ENCODE data around the gene ATRAID.
A peak's percentile ranks its signal among the peaks of the same experiment; 100 is the strongest.

Gene ATRAID

GRCh38 chr2:27214941-27215340, 3.1 kb downstream of the ATRAID start:
- Histone ChIP-seq H3K27me3 (replicated peaks) (no peaks in the 10 kb centered on the region), H3K4me3 (ENCODE audit: low read depth, low read length) (no peak overlapping the region), H3K27ac (no peak overlapping the region), H3K36me3 (replicated peaks) (peaks cover 3% of the 10 kb centered on the region)
- no peak for DNase-seq
- in situ Hi-C loops (cut with HindIII; ENCODE audit: low pct_ligation_motif_present, low sequenced_read_pairs), result no loop called here
- TF ChIP-seq, protein P1, sequence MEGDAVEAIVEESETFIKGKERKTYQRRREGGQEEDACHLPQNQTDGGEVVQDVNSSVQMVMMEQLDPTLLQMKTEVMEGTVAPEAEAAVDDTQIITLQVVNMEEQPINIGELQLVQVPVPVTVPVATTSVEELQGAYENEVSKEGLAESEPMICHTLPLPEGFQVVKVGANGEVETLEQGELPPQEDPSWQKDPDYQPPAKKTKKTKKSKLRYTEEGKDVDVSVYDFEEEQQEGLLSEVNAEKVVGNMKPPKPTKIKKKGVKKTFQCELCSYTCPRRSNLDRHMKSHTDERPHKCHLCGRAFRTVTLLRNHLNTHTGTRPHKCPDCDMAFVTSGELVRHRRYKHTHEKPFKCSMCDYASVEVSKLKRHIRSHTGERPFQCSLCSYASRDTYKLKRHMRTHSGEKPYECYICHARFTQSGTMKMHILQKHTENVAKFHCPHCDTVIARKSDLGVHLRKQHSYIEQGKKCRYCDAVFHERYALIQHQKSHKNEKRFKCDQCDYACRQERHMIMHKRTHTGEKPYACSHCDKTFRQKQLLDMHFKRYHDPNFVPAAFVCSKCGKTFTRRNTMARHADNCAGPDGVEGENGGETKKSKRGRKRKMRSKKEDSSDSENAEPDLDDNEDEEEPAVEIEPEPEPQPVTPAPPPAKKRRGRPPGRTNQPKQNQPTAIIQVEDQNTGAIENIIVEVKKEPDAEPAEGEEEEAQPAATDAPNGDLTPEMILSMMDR (IDR thresholded peaks at IDR 0.05; ENCODE audit: low read depth, low read length, missing control alignments), result no peak

GRCh38 chr2:27216416-27217137, 4.7 kb downstream of the ATRAID start:
- DNase-seq, result no peak
- in situ Hi-C loops (cut with HindIII; ENCODE audit: low pct_ligation_motif_present, low sequenced_read_pairs), result no loop called here

GRCh38 chr2:27217173-27218121, 5.6 kb downstream of the ATRAID start, which contains the start of gene CAD:
Gene CAD, plus strand, starts transcription at chr2:27217369. Its CDS starts 183 bp downstream, at chr2:27217552.
- peak; percentile 77 for DNase-seq
- peak within 1 kb of the TSS; percentile 69 for H3K27ac ChIP-seq
- peak within 1 kb of the TSS; percentile 90 for H3K4me3 ChIP-seq (ENCODE audit: low read depth, low read length)
- H3K27me3 ChIP-seq (replicated peaks), result no peaks in the 10 kb centered on the region
- H3K36me3 ChIP-seq (replicated peaks), result peaks cover 19% of the 10 kb centered on the region
- in situ Hi-C loops (cut with HindIII; ENCODE audit: low pct_ligation_motif_present, low sequenced_read_pairs), result no loop called here
- TF ChIP-seq, protein P1 (IDR thresholded peaks at IDR 0.05; ENCODE audit: low read depth, low read length, missing control alignments), result peak; percentile 7

More at GRCh38 chr2:27216416-27217137, 4.7 kb downstream of the ATRAID start:
- TF ChIP-seq, protein P1 (IDR thresholded peaks at IDR 0.05; ENCODE audit: low read depth, low read length, missing control alignments), result no peak
- Histone ChIP-seq H3K27ac (no peak overlapping the region), H3K4me3 (ENCODE audit: low read depth, low read length) (peak overlapping the region; percentile 49), H3K27me3 (replicated peaks) (no peaks in the 10 kb centered on the region), H3K36me3 (replicated peaks) (peaks cover 12% of the 10 kb centered on the region)

DNA sequence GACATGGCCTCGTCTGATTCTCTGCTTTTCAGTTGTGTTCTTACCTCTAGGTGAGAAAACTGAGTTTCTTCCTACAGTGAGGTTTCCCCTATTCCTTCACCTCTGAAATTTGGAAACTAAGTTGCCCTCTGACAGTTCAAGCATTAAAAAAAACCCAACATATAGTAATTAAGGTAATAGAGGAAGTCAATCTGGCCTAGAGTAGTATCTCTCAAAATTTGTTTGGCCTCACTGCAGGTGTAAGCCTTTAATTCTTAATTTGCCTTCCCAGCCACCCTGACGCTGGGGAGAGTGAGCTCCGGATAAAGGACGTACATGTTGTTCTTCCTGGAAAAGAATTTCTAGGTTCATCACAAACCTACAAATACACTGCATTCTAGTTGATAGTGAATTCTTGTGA, 6.8 kb downstream of the ATRAID start:
- in situ Hi-C loops (cut with HindIII; ENCODE audit: low pct_ligation_motif_present, low sequenced_read_pairs), result no loop called here
- H3K27me3 ChIP-seq (replicated peaks), result no peaks in the 10 kb centered on the region
- DNase-seq, result no peak
- H3K27ac ChIP-seq, result no peak overlapping the region
- H3K36me3 ChIP-seq (replicated peaks), result peaks cover 28% of the 10 kb centered on the region
- H3K4me3 ChIP-seq (ENCODE audit: low read depth, low read length), result peak overlapping the region; percentile 90
- TF ChIP-seq, protein P1 (IDR thresholded peaks at IDR 0.05; ENCODE audit: low read depth, low read length, missing control alignments), result no peak

- Histone ChIP-seq H3K27me3 (replicated peaks) (no peaks in the 10 kb centered on the region), H3K27ac (no peak overlapping the region), H3K4me3 (ENCODE audit: low read depth, low read length) (no peak overlapping the region), H3K36me3 (replicated peaks) (peaks cover 33% of the 10 kb centered on the region)
- no peak for DNase-seq
- TF ChIP-seq, protein P1 (IDR thresholded peaks at IDR 0.05; ENCODE audit: low read depth, low read length, missing control alignments), result no peak
- in situ Hi-C loops (cut with HindIII; ENCODE audit: low pct_ligation_motif_present, low sequenced_read_pairs), result no loop called here
Measured at GRCh38 chr2:27219091-27219490, 7.2 kb downstream of the ATRAID start.
